GM18867 (cell line): ENCODE data around the gene NCAPD3.

ENCODE experiments used
- ATAC-seq: cut with Tn5 transposase; IDR thresholded peaks from one replicate; pipeline ENCODE4 v1.9.1; 2021; ENCODE audit warnings: mild to moderate bottlenecking, moderate library complexity; ENCODE audit not compliant: unreplicated experiment

NCAPD3 gene

DNA sequence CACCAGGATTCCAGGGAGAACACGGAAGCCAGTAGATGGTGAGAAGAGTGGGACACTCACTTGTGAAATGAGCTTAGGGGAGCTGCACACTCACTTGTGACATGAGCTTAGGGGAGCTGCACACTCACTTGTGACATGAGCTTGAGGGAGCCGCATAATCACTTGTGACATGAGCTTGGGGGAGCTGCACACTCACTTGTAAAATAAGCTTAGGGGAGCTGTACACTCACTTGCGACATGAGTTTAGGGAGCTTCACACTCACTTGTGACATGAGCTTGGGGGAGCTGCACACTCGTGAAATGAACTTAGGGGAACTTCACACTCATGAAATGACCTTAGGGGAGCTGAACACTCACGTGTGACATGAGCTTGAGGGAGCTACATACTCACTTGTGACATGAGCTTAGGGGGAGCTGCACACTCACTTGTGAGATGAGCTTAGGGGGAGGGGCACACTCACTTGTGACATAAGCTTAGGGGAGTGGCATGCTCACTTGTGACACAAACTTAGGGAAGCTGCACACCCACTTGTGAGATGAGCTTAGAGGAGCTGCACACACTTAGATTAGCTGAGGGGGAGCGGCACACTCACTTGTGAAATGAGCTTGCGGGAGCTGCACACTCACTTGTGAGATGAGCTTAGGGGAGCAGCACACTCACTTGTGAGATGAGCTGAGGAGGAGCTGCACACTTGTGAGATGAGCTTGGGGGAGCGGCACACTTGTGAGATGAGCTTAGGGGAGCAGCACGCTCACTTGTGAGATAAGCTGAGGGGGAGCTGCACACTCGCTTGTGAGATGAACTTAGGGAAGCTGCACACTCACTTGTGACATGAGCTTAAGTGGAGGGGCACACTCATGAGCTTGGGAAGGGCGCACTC is 59.0 kb downstream of the NCAPD3 start:
- ATAC-seq = no peak

DNA sequence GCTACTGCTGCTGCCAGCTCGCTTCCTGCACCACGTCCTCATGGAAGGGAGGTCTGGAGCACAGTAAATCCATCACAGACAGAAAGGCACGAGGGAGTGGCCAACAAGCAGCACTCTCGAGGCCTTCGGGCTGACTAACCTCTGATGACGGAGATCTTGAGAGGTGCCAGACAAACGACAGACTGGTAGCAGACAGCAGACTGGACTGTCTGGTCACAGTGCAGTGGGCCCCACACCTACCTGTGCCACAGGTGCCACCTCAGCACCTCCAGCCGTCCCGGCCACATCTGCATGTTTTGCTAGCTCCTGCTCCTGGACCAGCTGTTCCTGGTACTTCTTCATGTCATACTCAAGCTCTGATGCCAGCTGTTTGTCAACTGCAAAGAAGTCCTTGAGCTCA is 64.1 kb downstream of the NCAPD3 start:
- ATAC-seq = no peak

DNA sequence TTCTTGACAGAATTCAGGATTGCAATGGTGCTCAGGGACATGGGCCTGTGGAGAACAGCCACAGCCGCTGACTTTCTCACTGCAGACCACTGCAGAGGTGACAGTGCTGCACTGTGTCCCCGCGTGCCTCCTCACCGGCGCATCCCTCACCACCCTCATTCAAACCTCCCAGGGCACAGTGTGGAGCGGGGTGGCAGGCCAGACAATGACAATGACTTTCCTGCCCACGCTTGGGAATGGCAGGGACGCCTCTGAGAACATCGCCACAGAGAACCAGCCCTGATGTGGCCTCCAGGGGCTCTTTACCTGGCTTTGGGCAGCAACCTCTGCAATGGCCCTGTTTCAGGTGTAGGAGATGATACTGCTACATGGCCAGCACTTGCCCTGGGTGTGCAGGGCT is 65.7 kb downstream of the NCAPD3 start:
- no peak for ATAC-seq

DNA sequence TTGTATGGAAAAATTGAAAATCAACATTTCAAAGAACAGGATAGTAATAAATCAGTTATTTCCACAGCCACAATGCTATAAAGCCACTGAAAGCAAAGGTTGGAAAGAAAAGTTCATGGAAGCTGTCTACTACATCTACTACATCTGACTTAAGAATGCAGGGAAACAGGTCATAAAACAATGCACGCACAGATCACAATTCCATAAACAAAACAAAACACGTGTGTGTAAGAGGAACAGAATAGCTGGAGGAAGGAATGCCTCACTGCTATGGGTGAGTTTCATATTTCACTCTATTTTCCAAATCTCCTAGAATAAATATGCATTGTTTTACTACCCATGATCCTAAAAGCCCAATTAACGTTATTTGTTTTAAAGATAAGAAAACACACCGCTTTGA is 66.3 kb downstream of the NCAPD3 start:
- no peak for ATAC-seq

DNA sequence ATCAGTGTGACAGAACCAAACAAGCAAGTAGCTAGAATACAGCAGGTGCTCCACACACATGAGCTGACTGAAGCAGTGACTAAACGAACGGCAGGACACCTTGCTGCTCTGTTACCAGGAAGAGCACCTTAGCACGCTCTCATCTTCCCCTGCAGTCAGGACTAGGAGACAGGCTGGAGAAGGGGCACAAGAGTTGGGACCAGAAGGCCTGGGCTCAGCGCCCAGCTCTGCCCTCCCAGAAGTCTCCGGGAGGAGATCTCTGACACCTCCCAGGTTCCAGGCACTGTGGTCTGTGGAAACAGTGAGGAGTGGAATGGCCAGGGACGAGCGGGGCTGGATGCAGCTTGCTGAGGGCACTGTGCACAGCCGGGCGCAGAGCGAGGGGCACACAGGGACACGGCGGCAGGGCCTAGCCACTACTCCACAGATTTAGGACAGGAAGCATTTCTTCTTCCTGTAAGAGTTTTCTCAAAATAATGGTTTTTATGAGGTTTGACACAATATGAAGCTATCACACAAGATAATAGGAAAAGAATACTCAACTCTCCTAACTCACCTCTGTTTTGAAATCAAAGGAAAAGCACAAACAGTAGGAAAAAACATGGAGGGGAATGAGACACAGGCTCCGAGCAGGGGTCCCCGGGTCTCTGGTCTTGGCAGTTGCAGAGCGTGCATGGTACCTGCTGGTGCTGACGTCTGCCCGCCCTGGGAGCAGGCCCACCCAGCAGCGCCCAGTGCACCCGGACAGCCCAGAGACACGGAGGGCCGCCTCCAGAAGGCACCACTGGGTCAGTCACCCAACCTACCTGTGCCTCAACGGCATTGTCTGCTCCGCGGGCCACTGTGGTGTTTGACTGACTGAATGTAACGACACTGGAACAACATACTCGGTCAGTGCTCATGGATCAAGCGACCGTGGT is 67.6 kb downstream of the NCAPD3 start:
- no peak for ATAC-seq

DNA sequence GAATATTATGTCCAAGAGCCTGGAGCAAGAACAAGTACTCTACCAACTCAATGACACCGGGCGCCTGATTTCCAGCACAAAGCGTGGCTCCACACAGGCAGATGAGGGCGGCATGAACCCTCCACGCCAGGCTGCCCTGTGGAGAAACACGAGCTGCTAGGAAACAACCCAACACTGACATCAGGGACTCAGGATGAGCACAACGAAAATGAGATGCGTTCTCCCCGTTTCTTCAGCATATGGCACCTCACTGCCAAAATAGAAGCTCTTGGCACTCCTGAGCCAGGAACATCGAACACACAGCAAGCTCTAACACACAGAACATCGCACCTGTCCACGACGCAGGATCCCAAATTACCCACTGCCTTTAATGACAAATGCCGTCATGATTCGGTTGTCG is 68.3 kb downstream of the NCAPD3 start:
- no peak for ATAC-seq

DNA sequence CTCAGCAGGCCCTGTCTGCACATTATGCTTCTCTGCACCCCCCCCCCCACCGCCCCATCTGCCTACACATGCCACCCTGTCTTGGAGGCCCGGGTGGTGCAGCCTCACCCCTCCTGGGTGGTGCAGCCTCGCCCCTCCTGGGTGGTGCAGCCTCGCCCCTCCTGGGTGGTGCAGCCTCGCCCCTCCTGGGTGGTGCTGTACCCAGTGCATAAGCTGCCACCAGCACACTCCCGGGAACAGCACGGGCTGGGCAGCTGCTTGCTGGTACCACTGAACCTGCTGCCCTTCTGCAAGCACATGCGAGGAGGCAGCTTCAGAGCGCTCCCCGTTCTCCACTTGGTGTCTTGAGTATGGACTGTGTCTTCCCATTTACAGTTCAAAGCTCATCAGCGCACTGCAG is 69.3 kb downstream of the NCAPD3 start:
- ATAC-seq = no peak

DNA sequence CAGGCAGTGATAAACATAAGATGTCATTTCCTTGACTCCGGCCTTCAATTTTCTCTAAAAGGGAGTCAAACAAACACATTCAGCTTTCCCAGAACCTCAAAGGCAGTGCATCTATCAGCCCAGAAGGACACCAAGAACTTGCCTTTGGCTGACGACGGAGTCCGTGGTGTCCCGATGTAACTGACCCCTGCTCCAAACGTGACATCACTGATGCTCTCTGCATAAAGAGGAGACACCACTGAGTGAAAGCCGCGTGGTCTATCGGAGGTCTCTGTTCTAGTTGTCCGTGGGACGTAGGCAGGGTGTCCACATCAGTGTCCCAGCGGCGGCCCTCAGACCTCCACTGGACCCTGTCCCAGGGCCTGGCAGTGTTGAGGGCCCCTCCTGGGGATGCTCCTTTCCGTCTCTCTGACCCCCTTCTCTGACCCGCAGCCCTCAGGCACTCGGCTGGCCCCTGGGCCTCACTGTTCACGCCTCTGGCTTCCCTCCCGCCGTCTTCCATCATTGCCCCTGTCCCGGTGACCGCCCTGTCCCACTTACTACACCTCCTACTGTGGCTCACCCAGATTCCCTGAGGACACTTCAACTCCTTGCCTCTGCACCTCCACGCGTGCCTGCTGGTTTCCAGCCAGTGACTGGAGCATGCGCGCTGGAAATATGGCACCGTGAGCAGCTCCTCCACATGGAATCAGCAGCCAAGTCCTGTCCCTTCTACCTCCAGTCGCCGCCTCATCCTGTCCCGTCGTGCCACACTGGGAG is 70.4 kb downstream of the NCAPD3 start:
- no peak for ATAC-seq

DNA sequence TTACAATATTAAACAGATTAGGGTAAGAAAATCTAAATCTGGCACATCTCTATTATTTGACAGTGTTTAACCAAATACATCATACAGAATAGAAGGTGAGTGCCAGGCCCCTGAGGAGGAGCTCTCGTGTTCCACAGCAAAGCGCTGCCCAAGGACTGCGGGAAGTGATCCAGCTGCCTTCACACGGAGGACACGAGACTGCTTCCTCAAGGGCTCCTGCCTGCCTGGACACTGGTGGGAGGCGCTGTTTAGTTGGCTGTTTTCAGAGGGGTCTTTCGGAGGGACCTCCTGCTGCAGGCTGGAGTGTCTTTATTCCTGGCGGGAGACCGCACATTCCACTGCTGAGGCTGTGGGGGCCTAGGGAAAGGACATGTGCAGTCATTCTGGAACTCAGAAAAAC is 71.1 kb downstream of the NCAPD3 start:
- ATAC-seq = no peak

DNA sequence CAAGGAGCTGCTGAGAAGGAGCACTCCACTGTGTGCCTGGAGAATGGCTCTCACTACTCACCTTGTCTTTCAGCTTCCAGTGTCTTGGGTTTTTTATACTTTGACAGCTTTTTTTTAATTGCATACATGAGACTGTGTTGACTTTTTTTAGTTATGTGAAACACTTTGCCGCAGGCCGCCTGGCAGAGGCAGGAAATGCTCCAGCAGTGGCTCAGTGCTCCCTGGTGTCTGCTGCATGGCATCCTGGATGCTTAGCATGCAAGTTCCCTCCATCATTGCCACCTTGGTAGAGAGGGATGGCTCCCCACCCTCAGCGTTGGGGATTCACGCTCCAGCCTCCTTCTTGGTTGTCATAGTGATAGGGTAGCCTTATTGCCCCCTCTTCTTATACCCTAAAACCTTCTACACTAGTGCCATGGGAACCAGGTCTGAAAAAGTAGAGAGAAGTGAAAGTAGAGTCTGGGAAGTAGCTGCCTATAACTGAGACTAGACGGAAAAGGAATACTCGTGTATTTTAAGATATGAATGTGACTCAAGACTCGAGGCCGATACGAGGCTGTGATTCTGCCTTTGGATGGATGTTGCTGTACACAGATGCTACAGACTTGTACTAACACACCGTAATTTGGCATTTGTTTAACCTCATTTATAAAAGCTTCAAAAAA is 72.6 kb downstream of the NCAPD3 start:
- no peak for ATAC-seq

DNA sequence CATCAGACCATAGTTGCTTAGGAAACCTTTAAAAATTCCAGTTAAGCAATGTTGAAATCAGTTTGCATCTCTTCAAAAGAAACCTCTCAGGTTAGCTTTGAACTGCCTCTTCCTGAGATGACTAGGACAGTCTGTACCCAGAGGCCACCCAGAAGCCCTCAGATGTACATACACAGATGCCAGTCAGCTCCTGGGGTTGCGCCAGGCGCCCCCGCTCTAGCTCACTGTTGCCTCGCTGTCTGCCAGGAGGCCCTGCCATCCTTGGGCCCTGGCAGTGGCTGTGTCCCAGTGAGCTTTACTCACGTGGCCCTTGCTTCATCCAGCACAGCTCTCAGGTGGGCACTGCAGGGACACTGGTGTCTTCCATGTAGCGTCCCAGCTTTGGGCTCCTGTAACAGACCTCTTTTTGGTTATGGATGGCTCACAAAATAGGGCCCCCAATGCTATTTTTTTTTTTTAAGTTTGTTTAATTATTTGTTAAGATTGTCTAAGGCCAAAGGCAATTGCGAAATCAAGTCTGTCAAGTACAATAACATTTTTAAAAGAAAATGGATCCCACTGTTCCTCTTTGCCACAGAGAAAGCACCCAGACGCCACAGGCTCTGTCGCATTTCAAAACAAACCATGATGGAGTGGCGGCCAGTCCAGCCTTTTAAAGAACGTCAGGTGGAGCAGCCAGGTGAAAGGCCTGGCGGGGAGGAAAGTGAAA is 73.4 kb downstream of the NCAPD3 start:
- ATAC-seq = no peak

DNA sequence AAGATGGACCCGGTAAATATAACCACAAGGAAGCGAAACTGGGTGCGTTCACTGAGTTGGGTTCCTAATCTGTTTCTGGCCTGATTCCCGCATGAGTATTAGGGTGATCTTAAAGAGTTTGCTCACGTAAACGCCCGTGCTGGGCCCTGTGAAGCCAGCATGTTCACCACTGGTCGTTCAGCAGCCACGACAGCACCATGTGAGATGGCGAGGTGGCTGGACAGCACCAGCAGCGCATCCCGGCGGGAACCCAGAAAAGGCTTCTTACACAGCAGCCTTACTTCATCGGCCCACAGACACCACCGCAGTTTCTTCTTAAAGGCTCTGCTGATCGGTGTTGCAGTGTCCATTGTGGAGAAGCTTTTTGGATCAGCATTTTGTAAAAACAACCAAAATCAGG is 74.4 kb downstream of the NCAPD3 start:
- no peak for ATAC-seq

DNA sequence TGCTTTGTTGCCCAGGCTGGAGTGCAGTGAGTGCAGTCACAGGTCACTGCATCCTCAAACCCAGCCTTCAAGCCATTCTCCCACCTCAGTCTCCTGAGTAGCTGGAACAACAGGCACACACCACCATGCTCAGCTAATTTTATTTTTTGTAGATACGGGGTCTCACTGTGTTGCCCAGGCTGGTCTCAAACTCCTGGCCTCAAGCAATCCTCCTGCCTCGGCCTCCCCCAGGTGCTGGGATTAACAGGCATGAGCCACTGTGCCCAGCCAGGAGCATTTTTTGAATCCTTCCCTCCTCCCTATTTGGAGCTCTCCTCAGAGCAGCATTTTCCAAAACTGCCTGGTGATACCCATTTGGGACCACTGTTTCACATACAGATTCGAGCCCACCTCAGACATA is 77.2 kb downstream of the NCAPD3 start:
- no peak for ATAC-seq

DNA sequence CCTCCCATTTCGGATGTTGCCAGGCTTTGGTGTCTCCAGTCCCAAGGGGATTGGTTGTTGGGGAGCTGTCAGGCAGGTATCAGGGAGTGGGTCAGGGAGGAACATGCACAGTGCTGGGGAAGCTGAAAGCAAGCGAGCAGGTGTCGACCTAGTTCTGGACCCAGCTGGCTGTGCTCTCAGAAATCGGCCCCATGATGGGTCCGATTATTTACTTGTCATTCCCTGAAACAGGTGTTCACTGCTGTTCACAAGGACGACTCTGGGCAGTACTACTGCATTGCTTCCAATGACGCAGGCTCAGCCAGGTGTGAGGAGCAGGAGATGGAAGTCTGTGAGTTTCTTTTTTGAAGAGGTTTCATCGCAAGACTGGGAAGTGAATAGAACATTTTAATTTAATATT is 78.1 kb downstream of the NCAPD3 start:
- ATAC-seq = no peak

DNA sequence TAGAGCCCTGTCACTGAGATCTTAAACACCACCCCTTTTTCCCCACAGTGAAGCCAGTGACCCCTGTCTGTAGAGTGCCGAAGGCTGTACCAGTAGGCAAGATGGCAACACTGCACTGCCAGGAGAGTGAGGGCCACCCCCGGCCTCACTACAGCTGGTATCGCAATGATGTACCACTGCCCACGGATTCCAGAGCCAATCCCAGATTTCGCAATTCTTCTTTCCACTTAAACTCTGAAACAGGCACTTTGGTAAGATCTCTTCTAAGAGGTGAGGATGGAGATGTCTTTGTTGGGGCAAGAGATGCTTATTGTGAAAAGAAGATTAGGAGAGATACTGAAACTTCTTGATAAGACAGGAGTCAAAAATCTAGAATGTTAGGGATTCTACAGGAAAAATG is 79.0 kb downstream of the NCAPD3 start:
- no peak for ATAC-seq

DNA sequence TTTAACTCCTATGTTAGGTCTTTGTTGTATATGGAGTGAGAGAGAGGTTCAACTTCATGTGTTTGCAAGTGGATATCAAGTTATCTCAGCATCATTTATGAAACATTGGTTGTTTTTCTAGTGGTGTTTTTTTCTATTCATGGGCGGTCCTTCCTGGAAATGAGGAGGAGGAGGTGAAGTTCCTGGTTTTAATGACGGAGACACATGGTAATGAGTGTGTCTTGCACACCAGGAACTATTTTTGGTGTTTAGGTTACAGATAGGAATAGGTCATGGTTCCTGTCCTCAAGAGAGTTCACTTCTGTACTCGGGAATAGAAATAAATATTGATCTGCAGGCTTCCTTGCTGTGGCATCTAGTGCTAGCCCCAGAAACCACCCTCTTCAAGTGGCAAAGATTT is 80.0 kb downstream of the NCAPD3 start:
- no peak for ATAC-seq

DNA sequence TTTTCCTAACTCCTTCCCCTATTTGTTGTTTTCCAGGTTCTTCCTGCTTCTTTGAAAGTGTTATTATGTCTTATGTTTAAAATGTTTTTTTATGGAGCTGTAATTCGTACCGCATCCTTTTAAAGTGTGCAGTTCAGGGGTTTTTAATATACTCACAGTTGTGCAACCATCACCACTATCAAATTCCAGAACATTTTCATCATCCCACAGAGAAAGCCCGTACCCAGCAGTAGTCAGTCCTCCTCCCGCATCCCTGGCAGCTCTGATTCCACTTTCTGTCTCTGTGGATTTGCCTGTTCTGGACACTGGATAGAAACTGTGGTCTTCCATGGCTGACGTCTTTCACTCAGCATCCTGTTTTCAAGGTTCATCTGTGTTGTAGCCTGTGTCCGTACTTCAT is 81.2 kb downstream of the NCAPD3 start:
- no peak for ATAC-seq

DNA sequence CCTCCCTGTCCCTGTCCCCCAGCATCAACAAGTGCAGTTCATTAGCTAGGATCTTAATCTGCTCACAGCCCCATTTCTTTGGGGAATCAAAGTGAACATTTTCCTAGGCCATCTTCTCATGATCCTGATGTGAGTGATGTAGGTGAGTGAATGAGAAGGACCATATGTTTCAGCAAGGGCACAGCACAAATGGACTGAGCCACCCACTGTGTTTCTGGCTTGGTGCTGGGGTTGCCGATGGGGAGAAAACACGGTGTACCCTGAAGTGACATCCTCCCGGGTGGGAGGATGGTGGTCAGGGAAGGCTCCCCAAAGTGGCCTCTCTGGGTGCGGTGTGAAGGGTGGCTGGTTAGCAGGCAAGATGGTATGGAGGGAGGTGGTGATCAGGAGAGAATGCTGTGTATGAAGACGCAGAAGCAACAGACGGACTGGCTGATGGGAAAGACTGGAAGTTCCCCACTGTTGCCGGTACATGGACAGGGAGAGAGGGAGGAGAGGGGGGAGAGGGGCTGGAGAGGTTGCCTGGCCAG is 82.7 kb downstream of the NCAPD3 start:
- ATAC-seq = no peak

DNA sequence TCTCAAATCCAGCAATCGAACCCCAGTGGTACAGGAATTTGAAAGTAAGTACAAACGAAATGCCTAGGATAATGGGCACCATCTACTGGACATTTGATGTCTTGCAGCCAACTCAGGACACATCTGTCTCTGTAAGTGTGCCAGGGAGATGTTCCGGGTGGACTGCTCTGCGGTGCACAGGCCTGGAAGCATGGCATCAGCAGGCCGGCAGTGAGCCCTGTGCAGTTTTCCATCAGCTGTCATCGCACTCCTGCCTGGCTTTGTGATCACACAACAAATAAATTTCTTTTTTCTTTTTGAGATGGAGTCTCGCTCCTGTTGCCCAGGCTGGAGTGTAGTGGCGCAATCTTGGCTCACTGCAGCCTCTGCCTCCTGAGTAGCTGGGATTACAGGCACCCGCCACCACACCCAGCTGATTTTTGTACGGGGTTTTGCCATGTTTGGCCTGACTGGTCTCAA is 83.9 kb downstream of the NCAPD3 start:
- ATAC-seq = peak; percentile 67
